Motor neuron (in vitro differentiated cells): Measurements from ENCODE around the gene FAM53A. TPM values are rescaled to one million over a fixed set of nuclear protein-coding genes. Genes with fewer than 3 reads are reported as not detected.

Source experiments
- ATAC-seq, 8 experiments: fragments of 200-7000 bp; cut with Tn5 transposase; replicated peaks in 6 of 8; 2 replicates each; pipeline ENCODE4 v1.8.0; 2021; ENCODE audit warnings: mild to moderate bottlenecking in 8 of 8, moderate library complexity in 8 of 8
- H3K27ac ChIP-seq, 2 donors: fragments of 250-450 bp; sonication (Bioruptor Pico); 2 replicates each; pipeline ENCODE4 v1.9.0; 2021; ENCODE audit warnings: antibody characterized with exemption in 2 of 2, mild to moderate bottlenecking in 2 of 2, moderate library complexity in 1 of 2
- H3K4me1 ChIP-seq, 2 donors: fragments of 250-450 bp; sonication (Bioruptor Pico); replicated peaks in 1 of 2; 2 replicates each; pipeline ENCODE4 v1.6.1; 2021; ENCODE audit warnings: antibody characterized with exemption in 2 of 2, mild to moderate bottlenecking in 2 of 2, moderate library complexity in 1 of 2
- H3K4me3 ChIP-seq, 5 donors: fragments of 250-450 bp; sonication (Bioruptor Pico); 2 replicates each; pipeline ENCODE4 v1.9.0; 2021; ENCODE audit warnings: antibody characterized with exemption in 5 of 5, mild to moderate bottlenecking in 5 of 5, moderate library complexity in 4 of 5
- WGBS, 10 experiments: fragments of 450-650 bp; shearing (Covaris generic); methylation state at CpG; one replicate each; pipeline ENCODE4 v1.0.0; 2022; 5-methylcytosine and 5-hydroxymethylcytosine counted together
- in situ Hi-C, 9 experiments: fragments of 400-800 bp; cut with MboI; loops; one replicate each; pipeline ENCODE4 v1.15.0; 2021; ENCODE audit warnings: low sequenced_read_pairs in 9 of 9, low pct_unique_long_range_greater_than_20kb in 2 of 9; ENCODE audit not compliant: unreplicated experiment in 9 of 9
- total RNA-seq, 8 experiments: library from RNA; unstranded; fragments of 300-600 nt; gene quantifications; 2 replicates each; pipeline versions ENCODE4 v1.2.3 to v1.2.4, GENCODE V29; 2022

FAM53A gene
- 1 to 10 TPM in 7 of 8 experiments, under 1 TPM in 1; 0.87 to 7.9 (median 2.1) TPM for total RNA-seq

- peak; percentile 84 to 91 (median 87) for ATAC-seq
- in situ Hi-C loops: no loop called here
- Histone ChIP-seq H3K4me1 (peaks cover 0 to 4% of the 10 kb centered on the region in 2 donors), H3K4me3 (peak within 1 kb of the TSS; percentile 38 to 48 (median 44)), H3K27ac (peak within 1 kb of the TSS; percentile 0 to 61)
- 0 to 8% (median 2%) methylated on average over 2 to 13 of the region's 118 CpGs; no CpG with 5 or more reads in 4 of the 10 experiments for WGBS, 10 experiments
Measured at GRCh38 chr4:1683736-1684505, at the start of gene FAM53A. TSS of gene FAM53A (minus strand) at chr4:1684313. CDS start at chr4:1668741, 15,572 bp downstream.

- WGBS, 10 experiments: 79 to 100% (median 95%) methylated on average over 1 to 9 of the region's 10 CpGs; no CpG with 5 or more reads in 1 of the 10 experiments
- in situ Hi-C loops: loop anchor here in 1 of 9 experiments (25.0 kb wide), 1 partner anchor 371 kb away; no protein-coding TSS in a partner anchor
- ATAC-seq: no peak
Measured at GRCh38 chr4:1732911-1733310, 48.8 kb upstream of the FAM53A start.

DNA sequence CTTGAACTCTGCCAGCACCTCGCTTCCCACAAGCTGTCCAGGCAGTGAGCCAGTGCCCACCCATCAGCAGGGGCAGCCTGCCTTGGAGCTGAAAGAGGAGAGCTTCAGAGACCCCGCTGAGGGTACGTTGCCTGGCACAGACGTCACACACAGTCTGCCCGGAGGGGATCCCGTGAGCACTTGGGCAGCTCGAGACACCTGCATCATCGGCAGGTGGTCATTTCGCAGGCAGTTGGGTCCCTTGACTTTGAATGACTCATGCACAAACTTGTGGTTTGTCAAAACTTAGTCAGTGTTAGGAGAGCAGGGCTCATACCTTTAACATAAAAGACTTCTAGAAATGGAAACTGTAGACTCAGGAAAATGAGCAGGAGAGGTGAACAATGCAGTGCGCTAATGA is 47.1 kb upstream of the FAM53A start:
- in situ Hi-C loops: loop anchor here in 1 of 9 experiments (25.0 kb wide), 1 partner anchor 369 kb away; no protein-coding TSS in a partner anchor
- no peak overlapping the region for H3K27ac ChIP-seq
- no peak overlapping the region for H3K4me3 ChIP-seq
- 87 to 100% (median 100%) methylated on average over 1 to 5 of the region's 10 CpGs; no CpG with 5 or more reads in 7 of the 10 experiments for WGBS, 10 experiments
- no peak for ATAC-seq
- H3K4me1 ChIP-seq: peaks cover 0 to 3% of the 10 kb centered on the region in 2 donors

More at GRCh38 chr4:1732911-1733310, 48.8 kb upstream of the FAM53A start:
- no peak overlapping the region for H3K4me3 ChIP-seq
- no peak overlapping the region for H3K27ac ChIP-seq
- H3K4me1 ChIP-seq: no peaks in the 10 kb centered on the region

- WGBS, 10 experiments: 0 to 100% (median 100%) methylated on average over 1 to 2 of the region's 16 CpGs; no CpG with 5 or more reads in 6 of the 10 experiments
- ATAC-seq: no peak
- in situ Hi-C loops: loop anchor here in 1 of 9 experiments (25.0 kb wide), 1 partner anchor 368 kb away; no protein-coding TSS in a partner anchor
- peaks cover 0 to 3% of the 10 kb centered on the region in 2 donors for H3K4me1 ChIP-seq
- H3K27ac ChIP-seq: no peak overlapping the region
- H3K4me3 ChIP-seq: no peak overlapping the region
Measured at GRCh38 chr4:1730532-1731135, 46.5 kb upstream of the FAM53A start.

GRCh38 chr4:1728061-1728980 is 44.2 kb upstream of the FAM53A start:
- Histone ChIP-seq H3K4me1 (peaks cover 0 to 3% of the 10 kb centered on the region in 2 donors), H3K4me3 (no peak overlapping the region), H3K27ac (no peak overlapping the region)
- in situ Hi-C loops: loop anchor here in 1 of 9 experiments (25.0 kb wide), 1 partner anchor 366 kb away; no protein-coding TSS in a partner anchor
- WGBS, 10 experiments: 80 to 100% (median 91%) methylated on average over 1 to 10 of the region's 31 CpGs; no CpG with 5 or more reads in 3 of the 10 experiments
- no peak for ATAC-seq

DNA sequence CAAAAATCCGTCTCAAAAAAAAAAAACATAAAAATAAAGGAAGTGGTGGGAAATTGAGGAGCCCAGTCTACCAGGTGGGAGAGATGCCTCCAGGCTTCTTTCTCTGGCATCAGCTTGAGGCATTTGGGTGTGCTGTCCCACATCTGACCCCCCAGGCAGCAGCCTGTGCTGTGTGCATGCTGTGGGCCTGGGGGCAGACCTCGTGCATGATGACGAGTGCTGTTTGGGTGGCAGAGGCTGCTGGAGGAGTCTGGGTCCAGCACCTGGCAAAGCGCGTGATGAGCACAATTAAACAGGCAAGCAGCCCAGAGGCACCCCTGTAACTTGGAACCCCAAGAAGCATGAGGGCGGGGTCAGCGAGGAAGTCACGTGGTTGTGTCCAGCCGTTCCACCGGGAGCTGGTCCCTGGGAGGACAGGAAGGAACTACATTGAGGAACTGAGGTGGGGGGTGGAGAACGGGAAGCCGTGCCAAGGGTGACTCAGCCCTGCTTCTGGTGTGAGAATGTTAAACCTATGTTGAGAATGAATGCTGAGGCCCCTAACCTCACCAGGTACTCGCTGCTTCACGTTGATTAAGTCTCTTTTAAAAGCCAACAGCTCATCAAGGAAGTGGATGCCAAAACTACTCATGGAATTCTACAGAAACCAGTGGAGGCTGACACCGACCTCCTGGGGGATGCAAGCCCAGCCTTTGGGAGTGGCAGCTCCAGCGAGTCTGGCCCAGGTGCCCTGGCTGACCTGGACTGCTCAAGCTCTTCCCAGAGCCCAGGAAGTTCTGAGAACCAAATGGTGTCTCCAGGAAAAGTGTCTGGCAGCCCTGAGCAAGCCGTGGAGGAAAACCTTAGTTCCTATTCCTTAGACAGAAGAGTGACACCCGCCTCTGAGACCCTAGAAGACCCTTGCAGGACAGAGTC is 43.3 kb upstream of the FAM53A start:
- peaks cover 0 to 6% of the 10 kb centered on the region in 2 donors for H3K4me1 ChIP-seq
- H3K27ac ChIP-seq: no peak overlapping the region
- WGBS, 10 experiments: 33 to 100% (median 92%) methylated on average over 1 to 6 of the region's 18 CpGs; no CpG with 5 or more reads in 4 of the 10 experiments
- H3K4me3 ChIP-seq: no peak overlapping the region
- ATAC-seq: peak in 2 of 8 experiments; percentile 58 to 64
- in situ Hi-C loops: loop anchor here in 1 of 9 experiments (25.0 kb wide), 1 partner anchor 365 kb away; no protein-coding TSS in a partner anchor

DNA sequence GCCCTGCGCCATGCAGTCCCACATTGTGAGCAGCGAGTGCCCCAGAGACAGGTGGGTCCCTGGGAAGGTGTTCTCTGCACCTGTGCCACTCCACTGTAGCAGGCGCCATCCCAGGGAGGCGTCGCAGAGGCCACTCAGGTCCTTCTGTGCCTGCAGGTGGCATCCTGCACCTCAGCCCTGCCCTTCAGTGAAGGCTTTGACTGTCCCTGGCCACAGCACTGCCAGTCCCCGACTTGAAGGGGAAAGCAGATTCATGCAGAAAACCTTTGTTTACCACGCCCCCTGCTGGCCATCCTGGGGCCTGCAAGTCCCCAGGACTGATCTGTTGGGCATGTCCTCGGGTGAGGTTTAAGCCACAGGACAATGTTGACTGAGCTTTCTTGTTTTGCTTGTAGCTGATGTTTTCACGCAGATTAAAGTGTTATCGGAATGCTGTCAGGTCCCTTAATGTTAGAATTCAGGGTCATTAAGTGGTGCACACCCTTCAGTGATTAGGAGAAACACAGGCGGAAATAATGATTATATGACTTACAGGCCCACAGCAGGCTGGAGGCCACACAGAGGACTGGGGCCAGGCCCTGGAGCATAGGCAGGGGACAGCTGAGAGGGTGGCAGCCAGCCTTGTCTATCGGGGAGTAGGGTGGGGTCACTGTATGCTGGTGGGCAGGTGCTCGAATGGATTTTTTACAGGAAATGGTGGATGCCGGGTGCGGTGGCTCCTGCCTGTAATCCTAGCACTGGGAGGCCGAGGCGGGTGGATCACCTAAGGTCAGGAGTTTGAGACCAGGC is 42.2 kb upstream of the FAM53A start:
- 0 to 88% (median 62%) methylated on average over 1 to 10 of the region's 17 CpGs; no CpG with 5 or more reads in 2 of the 10 experiments for WGBS, 10 experiments
- Histone ChIP-seq H3K4me3 (no peak overlapping the region), H3K27ac (no peak overlapping the region)

DNA sequence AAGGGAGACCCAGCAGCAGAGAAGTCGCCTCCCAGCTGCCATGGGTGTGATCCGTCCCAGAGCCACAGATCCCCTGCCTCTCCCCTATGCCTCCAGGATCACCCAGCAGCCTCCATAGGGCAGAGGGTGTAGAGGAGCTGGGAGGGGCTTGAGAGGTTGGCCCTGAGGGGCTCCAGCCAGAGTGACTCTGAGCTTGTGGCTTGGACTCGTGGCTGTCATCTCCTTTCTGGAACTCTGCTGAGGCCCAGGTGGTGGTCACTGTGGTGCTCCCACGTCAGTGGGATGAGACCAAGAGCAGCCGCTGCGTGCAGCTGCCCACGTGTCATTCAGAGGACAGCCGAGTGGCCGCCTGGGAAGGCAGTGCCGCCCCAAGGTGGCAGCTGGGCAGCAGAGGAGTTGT is 41.4 kb upstream of the FAM53A start:
- in situ Hi-C loops: loop anchor here in 1 of 9 experiments (25.0 kb wide), 1 partner anchor 363 kb away; no protein-coding TSS in a partner anchor
- no peak overlapping the region for H3K27ac ChIP-seq
- H3K4me3 ChIP-seq: no peak overlapping the region
- ATAC-seq: no peak
- peaks cover 0 to 11% of the 10 kb centered on the region in 2 donors for H3K4me1 ChIP-seq
- 60 to 100% (median 88%) methylated on average over 1 to 4 of the region's 10 CpGs; no CpG with 5 or more reads in 6 of the 10 experiments for WGBS, 10 experiments

More for the DNA sequence above, 42.2 kb upstream of the FAM53A start:
- peaks cover 0 to 11% of the 10 kb centered on the region in 2 donors for H3K4me1 ChIP-seq
- in situ Hi-C loops: loop anchor here in 1 of 9 experiments (25.0 kb wide), 1 partner anchor 364 kb away; no protein-coding TSS in a partner anchor
- ATAC-seq: peak; percentile 40 to 76 (median 67)

- H3K4me3 ChIP-seq: no peak overlapping the region
- 70 to 100% (median 93%) methylated on average over 3 to 7 of the region's 12 CpGs; no CpG with 5 or more reads in 4 of the 10 experiments for WGBS, 10 experiments
- ATAC-seq: no peak
Measured at GRCh38 chr4:1723131-1723801, 39.2 kb upstream of the FAM53A start.

GRCh38 chr4:1722551-1723118 is 38.5 kb upstream of the FAM53A start:
- 20 to 80% (median 32%) methylated on average over 2 to 9 of the region's 18 CpGs; no CpG with 5 or more reads in 4 of the 10 experiments for WGBS, 10 experiments
- in situ Hi-C loops: no loop called here
- no peak for ATAC-seq
- Histone ChIP-seq H3K4me1 (peaks cover 8 to 20% of the 10 kb centered on the region in 2 donors), H3K27ac (no peak overlapping the region), H3K4me3 (peak overlapping the region in 1 of 5 donors; percentile 84)

More at GRCh38 chr4:1723131-1723801, 39.2 kb upstream of the FAM53A start:
- Histone ChIP-seq H3K27ac (no peak overlapping the region), H3K4me1 (peaks cover 8 to 20% of the 10 kb centered on the region in 2 donors)
- in situ Hi-C loops: no loop called here
